GM19023 (cell line): ENCODE measurements around the gene RILPL2.
"Not testable (repeated sequence)": the region's sequence is repeated elsewhere in the genome, so short reads cannot be mapped to it uniquely, and the experiment has no call there.

Source experiments
- ATAC-seq: cut with Tn5 transposase; IDR thresholded peaks from one replicate; pipeline ENCODE4 v1.9.1; 2021; ENCODE audit warnings: mild to moderate bottlenecking, moderate library complexity; ENCODE audit not compliant: unreplicated experiment

Gene RILPL2

GRCh38 chr12:123384994-123385376 is 51.5 kb downstream of the RILPL2 start:
- ATAC-seq: no peak

- no peak for ATAC-seq
Observed at GRCh38 chr12:123384318-123384993, 52.0 kb downstream of the RILPL2 start.

- ATAC-seq: no peak
Observed at GRCh38 chr12:123382684-123383083, 53.8 kb downstream of the RILPL2 start.

- ATAC-seq: no peak
Observed at GRCh38 chr12:123379391-123379790, 57.1 kb downstream of the RILPL2 start.

GRCh38 chr12:123372415-123372814 is 64.1 kb downstream of the RILPL2 start:
- ATAC-seq: not testable (repeated sequence)

DNA sequence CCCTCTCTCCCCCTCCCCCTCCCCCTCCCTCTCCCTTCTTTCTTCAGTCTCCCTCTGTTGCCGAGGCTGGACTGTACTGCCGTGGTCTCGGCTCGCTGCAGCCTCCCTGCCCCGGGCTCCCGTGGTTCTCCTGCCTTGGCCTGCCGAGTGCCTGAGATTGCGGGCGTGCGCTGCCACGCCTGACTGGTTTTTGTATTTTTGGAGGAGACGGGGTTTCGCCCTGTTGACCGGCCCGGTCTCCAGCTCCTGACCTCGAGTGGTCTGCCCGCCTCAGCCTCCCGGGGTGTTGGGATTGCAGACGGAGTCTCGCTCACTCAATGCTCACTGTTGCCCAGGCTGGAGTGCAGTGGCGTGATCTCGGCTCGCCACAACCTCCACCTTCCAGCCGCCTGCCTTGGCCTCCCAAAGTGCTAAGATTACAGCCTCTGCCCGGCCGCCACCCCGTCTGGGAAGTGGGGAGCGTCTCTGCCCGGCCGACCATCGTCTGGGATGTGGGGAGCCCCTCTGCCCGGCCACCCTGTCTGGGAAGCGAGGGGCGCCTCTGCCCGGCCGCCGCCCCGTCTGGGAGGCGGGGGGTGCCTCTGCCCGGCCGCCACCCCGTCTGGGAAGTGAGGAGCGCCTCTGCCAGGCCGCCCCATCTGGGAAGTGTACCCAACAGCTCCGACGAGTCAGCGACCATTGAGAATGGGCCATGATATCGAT is 64.7 kb downstream of the RILPL2 start:
- not testable (repeated sequence) for ATAC-seq

DNA sequence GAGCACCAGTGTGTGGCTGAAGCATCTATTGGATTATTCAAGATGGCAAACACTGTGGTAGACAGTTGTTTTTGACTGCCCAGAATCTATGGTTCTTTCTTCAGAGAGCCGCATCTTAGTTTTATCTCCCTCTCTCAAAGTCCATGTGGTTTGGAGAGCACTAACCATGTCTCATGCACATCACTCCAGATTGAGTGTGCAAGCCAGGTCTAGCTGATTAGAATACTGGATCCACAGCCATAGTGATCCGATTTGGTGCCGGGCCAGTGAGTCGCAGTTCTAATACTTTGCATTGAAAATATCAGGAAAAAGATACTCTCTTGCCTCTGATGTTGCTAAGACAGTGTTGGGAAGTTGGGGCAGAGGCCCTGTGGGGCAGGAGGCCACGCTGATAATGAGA is 67.3 kb downstream of the RILPL2 start:
- no peak for ATAC-seq

- not testable (repeated sequence) for ATAC-seq
Observed at GRCh38 chr12:123368431-123368830, 68.1 kb downstream of the RILPL2 start.

DNA sequence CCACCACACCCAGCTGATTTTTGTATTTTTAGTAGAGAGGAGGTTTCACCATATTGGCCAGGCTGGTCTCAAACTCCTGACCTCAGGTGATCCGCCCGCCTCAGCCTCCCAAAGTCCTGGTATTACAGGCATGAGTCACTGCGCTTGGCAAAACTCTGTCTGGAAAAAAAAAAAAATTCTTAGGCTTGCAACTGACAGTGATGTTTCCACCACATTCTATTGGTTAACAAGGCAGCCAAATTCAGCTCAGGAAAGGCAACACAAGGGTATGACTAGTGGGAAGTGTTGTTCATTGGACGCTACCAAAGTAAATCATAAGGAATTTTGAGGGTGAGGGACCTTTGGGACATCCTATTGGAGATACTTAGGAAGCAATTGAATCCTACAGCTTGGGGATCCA is 69.0 kb downstream of the RILPL2 start:
- ATAC-seq: no peak
